HG03565 (cell line): Measurements from ENCODE around the gene DIP2A.
"Not testable (repeated sequence)": the region's sequence is repeated elsewhere in the genome, so short reads cannot be mapped to it uniquely, and the experiment has no call there.

Source experiments
- ATAC-seq: cut with Tn5 transposase; IDR thresholded peaks from one replicate; pipeline ENCODE4 v1.9.1; 2021; ENCODE audit warnings: mild to moderate bottlenecking, moderate library complexity; ENCODE audit not compliant: unreplicated experiment

The DIP2A gene

DNA sequence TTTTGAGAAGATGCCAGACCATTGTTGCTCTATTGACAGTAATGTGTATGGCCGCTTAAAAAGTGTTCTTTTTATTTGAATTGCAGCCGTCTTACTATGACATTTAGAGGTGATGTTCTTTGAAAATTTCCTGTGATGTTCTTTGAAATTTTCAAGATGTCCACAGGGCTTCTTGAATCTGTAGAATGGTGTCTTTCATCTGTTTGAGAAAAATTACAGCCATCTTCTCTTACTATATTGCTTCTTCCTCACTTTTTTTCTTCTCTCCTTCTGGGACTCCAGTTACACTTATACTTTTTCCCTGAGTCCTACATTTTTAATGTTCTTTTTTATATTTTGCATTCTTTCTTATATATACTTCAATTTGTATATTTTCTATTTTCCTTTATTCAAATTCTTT, 57.4 kb downstream of the DIP2A start:
- no peak for ATAC-seq

DNA sequence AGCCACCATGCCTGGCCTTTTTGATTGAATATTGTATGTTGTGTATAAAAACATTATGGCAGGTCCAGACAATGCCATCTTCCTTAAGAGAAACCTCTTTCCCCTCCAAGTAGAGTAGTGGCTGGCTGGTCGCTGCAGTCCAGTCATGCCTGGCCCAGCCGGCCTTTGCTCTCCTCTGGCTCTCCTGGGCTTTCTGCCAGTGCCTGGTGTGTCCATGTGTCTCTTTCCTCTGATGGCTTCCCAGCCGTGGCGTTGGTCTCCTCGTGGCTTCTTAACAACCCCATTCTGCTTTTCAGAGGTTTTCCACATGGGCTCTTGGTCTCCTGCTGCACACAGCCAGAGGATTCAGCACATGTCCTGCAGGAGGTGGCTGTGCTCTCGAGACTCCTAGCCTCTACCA, 58.7 kb downstream of the DIP2A start:
- ATAC-seq, result no peak

DNA sequence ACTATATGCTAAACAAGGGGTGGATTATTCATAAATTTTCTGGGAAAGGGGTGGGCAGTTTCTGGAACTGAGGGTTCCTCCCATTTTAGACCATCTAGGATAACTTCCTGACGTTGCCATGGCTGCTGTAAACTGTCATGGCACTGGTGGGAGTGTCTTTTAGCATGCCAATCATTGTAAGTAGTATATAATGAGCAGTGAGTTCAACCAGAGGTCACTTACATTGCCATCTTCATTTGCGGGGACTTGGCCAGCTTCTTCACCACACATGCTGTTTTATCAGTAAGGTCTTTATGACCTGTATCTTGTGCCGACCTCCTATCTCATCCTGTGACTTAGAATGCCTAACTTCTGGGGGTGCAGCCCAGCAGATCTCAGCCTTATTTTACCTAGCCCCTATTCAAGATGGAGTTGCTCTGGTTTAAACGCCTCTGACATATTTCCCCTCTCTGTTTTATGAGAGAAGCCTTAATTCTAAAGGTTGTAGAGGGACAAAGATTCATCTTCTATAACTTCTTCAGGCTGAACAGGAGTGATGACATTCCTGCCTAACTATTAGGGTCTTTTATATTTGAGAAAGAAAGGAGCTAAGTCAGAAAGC, 60.4 kb downstream of the DIP2A start:
- no peak for ATAC-seq

DNA sequence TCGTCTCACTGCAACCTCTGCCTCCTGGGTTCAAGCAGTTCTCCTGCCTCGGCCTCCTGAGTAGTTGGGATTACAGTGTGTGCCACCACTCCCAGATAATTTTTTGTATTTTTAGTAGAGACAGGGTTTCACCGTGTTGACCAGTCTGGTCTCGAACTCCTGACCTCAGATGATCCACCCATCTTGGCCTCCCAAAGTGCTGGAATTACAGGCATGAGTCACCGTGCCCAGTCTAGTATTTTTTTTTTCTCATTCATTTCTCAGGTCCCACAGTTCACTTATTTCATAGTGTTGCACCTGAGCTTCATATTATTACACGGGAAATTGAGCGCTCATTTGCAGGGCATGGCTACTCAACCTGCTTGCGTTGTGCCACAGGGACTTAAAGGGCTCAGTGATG, 68.7 kb downstream of the DIP2A start:
- not testable (repeated sequence) for ATAC-seq

DNA sequence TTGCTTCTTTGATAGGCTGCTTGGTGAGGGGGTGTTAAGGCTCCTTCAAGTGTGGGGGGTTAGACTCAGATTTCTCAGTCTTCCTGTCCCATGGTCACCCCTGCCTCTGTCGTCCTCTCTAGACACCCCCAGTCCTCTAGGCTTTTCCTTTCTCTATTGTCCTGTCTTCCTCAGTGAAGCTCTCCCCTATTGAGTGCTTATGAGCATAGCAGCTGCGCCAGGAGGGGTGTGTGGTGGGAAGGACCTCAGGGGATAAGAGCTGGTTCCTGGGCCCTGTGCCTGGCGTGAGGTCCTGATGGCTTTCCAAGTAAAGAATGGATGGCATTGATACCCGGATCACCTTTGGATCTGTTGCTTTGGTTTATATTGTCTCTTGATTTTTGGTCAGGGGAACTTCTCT, 69.1 kb downstream of the DIP2A start:
- no peak for ATAC-seq

DNA sequence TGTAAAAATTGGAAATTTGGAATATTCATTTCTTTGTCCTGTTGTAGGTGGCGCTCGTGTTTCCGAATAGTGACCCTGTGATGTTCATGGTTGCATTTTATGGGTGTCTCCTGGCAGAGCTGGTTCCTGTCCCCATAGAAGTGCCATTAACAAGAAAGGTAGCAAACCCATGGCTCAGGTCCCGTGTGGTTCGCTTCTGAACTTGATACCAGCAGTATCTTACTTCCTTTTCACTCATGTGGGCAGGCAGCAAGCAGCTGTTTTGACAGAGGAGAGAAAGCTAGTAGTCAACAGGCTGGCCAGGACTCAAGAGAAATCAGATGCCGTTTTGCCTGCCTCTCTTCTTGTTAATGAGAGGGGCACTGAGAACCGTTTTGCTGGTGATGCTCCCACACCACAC, 73.4 kb downstream of the DIP2A start:
- no peak for ATAC-seq

DNA sequence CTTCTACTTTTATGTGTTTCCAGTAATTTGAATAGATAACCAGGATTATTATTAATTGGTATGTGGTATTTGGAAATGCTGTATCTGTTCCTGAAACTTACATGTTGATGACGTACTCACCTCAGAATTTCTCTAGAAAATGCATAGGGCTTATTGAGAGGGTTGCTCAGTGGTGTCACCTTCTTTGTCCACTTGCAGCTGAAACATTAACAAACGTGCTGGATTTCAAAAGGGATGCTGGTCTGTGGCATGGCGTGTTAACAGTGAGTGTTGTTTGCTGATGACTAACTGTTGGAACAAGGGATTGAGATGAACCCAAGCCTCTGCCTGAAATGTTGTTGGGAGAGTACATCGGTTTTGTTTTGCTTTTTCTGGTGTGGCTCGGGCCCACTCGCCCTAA, 78.3 kb downstream of the DIP2A start:
- ATAC-seq, result no peak

DNA sequence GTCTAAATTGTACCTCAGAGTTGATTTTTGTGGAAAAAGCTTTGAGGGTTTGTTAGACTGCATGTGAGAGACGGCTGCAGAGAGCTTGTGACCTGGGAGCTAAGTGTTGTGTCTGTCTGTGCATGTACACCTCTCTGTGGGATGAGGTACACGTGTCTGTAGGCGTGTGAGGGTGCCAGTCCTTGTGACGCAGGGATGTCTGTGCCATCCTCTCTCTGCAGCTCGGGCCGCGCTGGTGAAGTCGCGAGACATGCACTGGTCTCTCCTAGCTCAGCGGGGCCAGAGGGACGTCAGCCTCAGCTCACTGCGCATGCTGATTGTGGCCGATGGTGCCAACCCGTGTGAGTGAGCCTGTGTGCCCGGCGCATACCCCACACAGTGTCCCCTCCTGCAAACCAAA, 79.6 kb downstream of the DIP2A start:
- ATAC-seq, result no peak

DNA sequence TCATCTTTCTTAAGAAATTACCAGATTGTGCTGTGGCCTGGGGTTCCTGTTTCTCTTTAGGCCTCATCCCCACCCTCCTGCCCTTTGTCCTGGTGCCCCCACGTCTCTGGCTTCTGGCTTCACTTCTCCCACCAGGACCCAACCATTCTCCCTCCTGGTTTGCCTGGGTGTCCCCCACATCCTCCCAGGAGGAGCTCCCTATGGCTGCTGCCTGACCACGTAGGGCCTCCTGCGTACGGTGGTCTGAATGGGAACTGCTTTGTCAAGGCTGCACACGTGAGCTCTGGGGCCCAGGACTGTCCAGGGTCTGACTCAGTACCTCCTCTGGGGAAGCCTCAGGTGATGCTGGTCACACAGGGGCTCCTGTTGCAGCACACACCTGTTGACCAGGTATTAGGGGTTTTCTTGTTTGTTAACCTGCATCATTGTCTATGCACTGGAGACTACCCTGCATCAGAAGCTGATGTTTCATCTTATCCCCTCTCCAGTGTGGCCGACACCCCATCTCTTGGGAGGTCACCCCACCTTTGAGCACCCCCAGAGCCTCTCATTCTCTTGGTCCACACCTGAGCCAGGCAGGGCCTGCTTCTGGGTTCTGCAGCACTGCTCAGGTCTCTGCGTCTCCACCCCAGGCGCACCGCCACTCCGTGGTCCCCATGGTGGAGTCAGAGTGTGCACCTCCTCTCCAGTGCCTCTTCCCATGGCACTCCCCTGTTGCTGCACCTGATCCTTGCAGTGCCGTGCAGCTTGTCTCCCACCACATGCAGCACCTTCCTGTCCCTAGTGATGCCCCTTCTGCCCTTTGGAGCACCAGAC, 80.4 kb downstream of the DIP2A start:
- ATAC-seq, result no peak

DNA sequence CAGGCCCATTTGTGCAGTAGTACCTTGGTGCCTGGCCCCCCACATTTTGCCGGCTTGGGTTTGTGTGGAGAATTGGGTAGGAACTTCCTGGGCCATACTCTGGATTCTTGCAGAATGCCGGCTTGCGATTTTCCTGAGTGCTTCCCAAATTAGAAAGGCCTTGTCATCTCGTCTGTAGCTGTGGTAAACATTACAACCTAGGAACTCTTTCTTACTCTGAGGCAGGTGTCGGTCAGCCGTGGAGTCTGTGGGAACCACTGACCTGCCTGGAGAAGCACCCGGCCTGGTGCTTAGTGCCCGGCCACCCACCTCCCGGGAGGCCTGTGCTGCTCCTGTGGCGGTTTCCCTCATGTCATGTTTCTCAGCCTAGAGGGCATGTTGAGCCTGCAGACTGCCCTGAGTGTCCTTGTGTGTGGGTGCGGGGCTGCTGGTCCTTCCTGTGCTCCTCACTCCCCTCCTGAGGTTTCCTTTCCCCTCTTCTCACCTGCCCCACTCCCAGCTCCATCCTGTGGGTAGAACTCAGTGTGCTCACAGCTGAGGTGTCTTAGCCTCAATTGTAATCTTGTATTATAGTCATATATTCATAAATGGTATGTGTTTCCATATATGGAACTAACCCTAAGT, 81.5 kb downstream of the DIP2A start:
- no peak for ATAC-seq

DNA sequence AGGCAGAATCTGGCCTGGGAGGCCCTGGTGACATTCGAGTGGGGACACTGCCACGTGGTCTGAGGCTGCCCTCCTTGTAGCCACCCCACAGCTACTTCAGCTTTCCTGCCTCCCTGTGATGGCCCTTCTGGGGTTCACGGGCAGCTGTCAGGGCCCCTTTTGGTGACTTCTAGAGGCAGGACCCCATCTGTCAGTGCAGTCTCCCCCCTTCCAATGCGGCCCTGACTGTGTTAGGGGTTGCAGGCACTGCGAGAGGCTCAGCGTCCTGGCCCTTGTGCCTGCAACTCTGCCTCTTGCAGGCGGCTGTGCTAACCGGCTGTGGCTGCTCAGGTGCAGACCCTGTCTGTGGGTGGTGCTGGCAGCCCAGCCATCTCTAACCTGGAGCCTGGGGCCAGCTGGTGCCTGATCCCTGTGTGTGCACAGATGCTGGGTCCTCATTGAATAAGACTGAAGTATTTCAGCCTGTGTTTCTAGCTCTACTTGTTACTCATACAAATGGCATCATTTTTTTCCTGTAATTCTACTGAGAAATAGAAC, 84.0 kb downstream of the DIP2A start:
- no peak for ATAC-seq

DNA sequence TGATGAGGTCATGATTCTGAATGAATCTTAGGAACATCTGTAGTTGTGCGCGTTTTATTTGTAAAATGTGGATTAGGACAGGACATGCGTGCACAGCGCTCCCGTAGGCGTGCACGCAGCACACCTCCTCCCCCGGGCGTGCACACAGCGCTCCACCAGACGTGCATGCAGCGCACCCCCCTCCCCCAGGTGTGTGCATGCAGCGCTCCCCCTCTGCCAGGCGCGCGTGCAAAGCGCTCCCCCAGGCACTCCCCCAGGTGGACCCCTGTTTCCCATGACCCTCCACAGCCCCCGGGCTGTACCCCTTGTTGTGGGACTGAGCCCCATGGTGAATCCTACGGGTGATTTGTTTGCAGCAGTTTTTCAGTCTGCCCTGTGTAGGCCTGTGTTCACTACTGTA, 84.6 kb downstream of the DIP2A start:
- no peak for ATAC-seq

DNA sequence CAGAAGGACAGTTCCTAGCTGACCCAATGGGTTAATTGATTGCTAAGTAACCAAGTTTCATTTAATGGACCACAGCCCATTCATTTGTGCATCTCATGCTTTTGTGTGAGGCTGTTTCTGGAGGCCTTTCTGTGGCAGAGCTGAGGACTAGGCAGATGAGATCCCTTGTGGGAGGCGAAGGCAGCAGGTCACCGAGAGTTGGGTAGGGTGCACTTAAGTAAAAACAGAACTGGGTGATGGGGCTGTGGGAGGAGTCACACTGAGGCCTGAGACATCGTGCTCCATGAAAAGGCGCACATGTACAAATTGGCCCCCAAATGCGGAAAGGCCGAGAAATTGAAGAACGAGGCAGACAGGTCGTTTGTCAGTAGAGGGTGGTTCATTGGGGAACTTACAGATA, 85.3 kb downstream of the DIP2A start:
- no peak for ATAC-seq

DNA sequence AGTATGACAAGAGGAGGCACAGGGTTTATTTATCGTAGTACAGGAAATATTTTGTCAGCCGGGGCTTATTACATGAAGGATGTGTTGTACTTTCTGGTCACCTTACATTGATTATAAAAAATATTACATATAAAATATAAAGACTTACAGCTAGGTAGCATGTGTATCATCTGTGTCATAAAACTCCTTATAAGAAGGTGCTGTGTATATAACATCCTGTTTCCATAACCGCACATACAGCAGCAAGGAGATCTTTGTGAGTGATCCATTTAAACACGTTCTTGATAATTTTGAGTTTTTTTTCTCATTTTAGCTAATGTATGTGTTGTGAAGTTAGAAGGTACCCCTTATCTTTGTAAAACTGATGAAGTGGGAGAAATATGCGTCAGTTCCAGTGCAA, 86.1 kb downstream of the DIP2A start:
- ATAC-seq, result no peak

DNA sequence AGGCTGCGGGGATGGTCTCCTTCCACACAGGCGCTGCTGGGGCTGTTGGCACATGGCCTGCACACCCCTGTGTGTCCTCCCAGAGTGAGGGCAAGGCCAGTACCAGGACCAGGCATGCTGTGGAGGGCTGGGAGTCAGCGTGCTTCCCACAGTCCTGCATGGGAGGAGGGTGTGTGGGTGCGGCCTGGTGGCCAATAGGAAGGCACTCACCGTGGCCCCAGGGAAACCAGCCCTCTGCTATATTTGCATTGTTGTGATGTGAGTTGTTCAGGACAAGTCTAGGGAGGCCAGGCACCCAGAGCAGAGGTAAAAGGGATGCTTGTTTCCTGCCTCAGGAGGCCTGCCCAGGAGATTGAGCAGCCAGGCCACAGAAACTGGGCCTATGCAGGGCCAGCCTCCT, 86.7 kb downstream of the DIP2A start:
- ATAC-seq, result no peak

DNA sequence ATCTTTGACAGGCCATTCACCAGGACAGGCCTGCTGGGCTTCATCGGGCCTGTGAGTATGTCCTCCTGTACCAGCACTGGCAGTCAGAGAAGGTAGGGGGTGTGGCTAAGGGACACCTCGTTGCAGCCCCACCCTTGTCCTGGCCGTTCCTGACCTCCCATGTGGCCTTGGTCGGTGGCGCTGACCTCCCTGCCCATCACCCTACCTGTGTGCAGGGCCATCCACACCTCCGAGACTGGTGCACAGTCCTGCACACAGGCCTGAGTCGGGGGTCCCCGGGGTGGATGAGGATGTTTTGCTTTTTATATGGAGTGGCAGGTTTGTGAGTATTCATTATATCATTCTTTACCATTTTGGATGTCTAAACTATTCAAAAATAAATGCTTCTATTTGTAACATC, 87.2 kb downstream of the DIP2A start:
- ATAC-seq, result no peak

DNA sequence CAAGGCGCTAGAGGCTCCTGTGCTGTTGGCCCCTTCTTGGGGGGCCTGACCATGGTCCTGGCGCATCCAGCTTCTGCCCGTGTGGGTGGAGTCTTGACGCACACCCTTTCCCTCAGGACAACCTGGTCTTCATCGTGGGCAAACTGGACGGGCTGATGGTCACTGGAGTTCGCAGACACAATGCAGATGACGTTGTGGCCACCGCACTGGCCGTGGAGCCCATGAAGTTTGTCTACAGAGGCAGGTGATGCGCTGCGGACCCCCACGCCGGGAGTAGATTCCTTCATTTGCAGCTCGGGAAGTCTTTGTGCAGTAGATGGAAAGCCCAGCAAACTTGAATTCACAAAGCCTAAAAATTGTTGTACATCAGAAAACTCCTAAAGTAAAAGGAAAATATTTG, 88.1 kb downstream of the DIP2A start:
- no peak for ATAC-seq

DNA sequence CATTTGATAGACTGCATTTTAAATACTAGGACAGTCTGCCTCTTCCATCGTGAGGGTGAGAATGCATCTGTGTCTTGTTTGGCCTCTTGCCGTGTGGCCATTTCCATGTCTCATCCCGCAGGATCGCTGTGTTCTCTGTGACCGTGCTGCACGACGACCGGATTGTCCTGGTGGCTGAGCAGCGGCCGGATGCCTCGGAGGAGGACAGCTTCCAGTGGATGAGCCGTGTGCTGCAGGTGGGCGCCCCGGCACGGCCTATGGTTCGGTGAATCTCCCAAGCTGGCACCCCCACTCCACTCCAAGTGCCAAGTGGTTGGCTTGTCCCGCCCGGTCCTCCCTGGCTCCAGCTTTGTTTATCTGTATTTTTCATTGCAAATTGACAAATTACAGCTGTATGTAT, 91.0 kb downstream of the DIP2A start:
- no peak for ATAC-seq

DNA sequence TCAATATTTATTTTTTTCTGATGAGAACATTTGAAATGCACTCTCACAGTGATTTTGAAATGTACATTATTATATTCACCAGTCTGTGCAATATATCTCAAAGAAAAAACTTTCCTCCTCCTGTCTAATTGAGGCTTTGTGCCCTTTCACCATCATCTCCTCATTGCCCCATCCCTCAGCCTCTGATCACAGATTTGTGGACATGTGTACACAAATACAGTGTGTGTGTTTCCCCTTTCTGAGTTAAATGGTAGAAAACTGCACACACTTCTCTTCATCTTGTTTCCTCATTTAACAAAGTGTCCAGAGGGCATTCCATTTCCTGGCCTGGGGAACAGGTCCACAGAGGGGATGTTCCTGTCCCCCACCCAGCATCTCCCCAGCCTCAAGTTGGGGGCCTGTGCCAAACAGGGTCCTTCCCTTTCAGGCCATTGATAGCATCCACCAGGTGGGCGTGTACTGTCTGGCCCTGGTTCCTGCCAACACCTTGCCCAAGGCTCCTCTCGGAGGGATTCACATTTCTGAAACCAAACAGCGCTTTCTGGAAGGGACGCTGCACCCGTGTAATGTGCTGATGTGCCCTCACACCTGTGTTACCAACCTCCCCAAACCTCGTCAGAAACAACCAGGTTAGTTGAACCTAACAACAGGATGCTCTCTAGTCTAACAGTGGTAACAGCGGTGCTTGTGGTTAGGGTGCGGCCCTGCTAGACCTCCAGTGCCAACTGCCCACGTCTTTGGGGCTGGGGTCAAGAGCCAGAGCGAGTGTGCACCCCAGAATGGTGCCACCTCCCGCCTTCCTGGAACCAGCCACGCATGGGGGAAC, 91.6 kb downstream of the DIP2A start:
- ATAC-seq, result no peak

DNA sequence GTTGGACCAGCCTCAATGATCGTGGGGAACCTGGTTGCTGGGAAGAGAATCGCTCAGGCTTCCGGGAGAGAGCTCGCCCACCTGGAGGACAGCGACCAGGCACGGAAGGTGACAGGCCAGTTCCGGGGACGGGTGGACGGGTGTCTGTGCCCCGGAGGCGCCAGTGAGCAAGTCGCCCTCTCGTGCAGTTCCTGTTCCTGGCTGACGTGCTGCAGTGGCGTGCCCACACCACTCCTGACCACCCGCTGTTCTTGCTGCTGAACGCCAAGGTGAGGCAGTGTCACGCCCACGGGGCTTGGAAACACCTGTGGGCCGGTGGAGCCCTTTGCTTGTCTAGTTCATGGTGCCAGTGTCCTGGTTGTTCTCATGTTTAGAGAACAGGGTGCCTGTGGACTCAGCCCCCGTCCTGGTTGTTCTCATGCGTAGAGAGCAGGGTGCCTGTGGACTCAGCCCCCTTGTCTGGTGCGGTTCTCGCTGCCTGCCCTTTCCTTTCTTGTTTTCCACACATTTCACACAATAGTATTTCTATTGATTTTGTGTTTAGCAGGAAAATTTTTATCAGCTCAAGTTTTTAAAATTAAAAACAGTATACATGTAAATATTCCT, 93.0 kb downstream of the DIP2A start:
- no peak for ATAC-seq

DNA sequence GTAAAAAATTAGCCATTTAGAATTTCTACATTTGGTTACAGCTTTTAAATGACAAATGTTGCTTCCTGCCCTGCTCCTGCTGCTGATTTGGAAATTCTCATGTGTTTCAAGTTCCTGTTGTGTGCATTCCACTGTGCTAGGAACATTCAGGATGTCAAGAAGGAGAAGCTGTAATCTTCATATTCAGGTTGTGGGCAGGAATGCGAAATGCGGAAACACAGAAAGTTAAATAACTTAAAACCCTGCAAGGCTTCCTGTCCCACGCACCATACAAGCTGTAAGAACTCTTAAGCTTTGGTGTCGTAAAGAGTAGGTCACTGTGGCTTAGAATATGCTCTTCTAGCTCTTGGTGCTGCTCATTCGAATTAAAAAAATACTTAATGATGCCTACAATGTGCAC, 93.6 kb downstream of the DIP2A start:
- no peak for ATAC-seq
